HG02938 (cell line): ENCODE data around the gene ARID1B.

Source experiments
- ATAC-seq: cut with Tn5 transposase; IDR thresholded peaks from one replicate; pipeline ENCODE4 v1.9.1; 2021; ENCODE audit warnings: mild to moderate bottlenecking, moderate library complexity; ENCODE audit not compliant: unreplicated experiment

ARID1B gene

DNA sequence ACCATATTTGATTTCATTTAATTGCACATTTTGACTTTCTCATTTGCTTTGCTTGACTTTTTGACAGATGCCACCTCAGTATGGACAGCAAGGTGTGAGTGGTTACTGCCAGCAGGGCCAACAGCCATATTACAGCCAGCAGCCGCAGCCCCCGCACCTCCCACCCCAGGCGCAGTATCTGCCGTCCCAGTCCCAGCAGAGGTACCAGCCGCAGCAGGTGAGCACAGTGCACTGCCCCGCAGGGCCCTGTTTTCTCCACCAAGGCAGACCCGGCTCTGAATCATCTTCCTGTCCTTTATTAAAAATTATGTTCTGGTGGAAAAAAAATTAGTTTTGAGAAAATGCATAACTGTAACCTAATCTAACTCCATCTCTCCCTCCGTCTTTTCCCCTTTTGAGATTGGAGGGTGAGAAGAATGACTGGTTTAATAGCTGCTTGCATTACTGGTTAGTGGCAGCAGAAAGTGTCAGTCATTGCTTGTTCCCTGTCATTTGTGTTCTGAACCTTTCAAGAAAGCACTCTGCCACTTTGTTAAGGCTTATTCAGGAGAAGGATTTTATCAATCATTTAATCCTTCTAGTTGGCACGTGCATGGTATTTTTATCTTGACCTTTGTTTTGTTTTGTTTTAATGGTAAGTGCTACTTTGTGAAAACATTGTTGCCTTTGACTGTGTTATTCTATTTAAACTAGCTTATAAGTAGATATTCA is 124.3 kb downstream of the ARID1B start:
- ATAC-seq = no peak

DNA sequence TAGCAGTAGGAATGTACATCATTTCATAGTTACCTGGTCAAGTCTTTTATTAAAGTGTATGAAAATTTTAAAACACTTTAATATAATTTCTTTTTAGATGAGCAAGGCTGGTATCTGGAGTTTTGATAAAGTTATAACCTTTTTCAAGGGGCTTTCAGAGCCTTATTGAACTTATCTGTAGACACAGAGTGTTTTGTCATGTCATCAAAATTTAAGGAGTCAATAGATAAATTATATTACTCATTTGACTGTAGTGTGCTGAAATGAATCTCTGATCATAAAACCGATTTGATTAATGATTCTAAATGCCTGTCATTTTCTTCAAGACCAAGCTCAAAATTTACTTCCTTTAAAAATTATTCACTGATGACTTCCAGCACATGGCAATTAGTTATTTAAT is 125.6 kb downstream of the ARID1B start:
- no peak for ATAC-seq

DNA sequence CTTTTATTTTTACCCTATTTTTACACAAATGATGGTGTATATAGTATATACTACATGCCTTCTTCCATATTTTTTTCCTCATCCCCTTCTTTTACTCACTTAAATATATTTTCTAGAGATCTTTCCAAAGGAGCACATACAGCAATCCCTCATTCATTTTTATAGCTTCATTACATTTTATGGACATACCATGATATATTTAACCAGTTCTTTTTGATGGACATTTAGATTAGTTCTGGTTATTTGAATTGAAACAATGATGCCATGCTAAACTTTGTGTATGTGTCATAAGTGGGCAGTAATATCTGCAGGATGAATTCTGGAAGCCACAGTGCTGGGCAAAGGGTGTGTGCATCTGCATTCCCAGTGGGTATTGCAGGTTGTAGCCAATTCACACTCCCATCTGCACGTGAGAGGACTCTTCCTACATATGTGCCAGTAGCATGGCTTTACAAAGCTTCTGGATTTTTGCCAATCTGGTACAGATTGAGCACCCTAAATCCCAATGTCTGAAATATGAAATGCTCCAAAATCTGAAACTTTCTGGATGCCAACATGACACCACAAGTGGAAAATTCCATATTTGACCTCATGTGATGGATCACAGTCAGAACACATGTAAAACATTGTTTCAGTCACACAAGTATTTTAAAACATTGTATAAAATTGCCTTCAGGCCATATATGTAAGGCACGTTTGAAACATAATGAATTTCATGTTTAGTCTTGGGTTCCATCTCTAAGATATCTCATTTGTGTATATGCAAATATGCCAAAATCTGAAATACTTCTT is 127.2 kb downstream of the ARID1B start:
- ATAC-seq = no peak

- no peak for ATAC-seq
Observed at GRCh38 chr6:156905801-156906200, 128.6 kb downstream of the ARID1B start.

DNA sequence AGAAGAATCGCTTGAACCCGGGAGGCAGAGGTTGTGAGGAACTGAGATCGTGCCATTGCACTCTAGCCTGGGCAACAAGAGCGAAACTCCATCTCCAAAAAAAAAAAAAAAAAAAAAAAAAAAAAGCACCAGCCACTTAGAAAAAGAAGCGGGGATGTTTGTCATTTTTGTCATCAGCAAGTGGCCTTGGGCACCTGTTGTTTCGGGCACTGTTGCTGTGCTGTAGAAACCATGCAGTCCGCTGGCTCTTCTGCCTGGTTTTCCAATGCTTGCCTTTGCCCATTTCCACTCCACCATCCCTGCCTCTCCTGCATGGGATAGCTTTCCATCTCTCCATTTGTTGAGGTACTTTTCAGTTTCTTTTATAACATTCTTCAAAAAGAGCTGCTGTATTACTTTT is 129.3 kb downstream of the ARID1B start:
- ATAC-seq = no peak

DNA sequence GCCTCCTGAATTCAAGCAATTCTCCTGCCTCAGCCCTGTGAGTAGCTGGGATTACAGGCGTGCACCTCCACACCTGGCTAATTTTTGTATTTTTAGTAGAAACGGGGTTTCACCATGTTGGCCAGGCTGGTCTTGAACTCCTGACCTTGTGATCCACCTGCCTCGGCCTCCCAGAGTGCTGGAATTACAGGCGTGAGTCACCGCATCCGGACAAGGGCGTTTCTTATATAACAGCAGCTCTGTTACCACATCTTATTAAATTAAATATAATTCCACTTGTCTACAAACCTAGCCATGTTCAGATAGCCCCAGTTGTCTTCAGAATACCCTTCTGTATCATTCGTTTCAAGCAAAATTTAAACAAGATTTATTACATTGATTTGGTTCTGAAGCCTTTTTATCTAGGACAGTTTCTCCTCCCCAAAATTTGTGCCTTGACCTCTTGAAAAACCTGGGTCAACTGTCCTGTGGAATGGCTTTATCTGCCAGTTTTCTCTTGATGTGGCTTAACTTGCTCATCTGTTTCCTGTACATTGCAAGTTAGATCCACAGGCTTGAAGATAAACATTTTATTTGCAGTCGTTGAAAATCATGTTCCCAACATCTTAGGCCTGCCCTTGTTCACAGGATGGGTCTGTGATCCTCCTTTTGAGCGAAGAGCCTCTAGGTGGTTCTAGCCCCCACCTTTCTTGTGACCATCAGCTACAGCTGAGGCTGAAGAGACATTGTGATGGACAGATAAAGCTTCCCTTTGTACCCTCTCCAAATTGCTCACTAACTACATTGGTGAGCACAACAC is 132.2 kb downstream of the ARID1B start:
- no peak for ATAC-seq

GRCh38 chr6:156910011-156910334 is 132.8 kb downstream of the ARID1B start:
- no peak for ATAC-seq

DNA sequence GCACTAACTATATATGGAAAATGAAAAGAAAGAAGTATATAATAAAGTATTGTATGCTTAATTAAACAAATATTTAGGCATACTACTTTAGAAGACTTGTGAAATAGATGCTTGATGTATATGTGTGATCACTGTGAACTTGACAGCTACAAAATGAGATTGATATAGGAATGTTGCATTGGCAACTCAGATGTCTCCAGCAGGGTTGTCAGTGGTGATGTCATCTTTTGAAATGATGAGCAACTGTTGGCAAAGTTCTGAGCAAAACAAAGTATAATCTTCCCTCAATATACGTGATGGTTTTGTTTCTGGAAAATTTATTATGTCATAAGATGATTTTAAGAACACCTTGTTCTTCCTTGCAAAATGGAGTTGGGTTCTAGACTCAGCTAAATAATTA is 133.8 kb downstream of the ARID1B start:
- ATAC-seq = no peak

DNA sequence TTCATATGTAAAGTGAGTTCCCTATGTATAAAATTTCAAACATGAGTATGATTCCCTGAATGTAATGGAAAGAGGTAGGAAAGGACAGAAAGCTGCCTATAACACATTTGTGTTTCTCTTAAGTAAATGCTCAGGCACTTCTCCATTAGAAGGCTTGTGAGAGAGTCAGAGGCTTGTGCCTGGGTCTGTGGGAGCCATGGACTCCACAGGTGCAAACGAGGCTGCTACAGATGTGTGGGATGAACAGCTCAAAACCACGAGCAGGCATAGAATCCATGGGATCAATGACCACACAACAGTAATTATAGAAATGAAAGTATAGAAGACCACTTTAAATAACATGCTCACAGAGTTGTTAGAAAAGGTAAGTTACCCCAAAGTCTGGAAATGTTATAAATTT is 134.4 kb downstream of the ARID1B start:
- ATAC-seq = no peak

DNA sequence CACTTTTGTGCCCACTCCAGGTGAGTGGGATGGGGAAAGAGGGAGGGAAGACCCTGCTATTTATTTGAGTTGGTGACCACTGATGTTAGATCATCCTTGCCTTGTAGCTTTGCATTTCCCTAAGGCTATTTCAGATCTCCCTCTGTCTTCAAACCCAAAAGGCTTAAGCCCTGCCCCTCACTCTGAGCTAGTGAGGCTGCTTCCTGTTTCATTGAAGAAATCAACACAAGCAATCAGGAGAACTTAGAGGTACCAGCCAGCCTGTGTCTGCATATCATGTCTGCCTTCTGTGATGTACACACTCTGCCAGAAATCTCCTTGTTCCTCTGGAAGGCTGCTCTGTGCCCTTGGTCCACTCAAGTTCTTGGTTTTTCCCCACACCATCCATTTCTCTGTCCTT is 135.3 kb downstream of the ARID1B start:
- no peak for ATAC-seq

DNA sequence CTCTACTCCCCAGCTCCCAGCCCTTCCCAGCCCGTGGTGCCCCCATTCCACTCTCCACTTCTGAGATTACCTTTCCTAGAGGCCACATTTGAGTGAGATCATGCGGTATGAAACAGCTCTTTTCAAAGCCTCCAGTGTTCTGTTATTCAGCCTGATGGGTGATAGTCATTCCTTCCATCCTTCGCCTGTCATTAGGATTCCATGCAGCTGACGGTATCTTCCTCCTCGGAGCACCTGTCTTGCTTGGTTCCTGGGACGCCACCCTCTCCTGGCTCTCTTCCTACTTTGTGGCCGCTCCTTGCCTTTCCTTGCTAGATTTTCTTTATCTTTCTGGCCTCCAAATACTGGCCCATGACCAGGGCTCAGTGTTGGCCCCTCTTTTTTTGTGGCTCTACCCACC is 137.0 kb downstream of the ARID1B start:
- ATAC-seq = no peak

DNA sequence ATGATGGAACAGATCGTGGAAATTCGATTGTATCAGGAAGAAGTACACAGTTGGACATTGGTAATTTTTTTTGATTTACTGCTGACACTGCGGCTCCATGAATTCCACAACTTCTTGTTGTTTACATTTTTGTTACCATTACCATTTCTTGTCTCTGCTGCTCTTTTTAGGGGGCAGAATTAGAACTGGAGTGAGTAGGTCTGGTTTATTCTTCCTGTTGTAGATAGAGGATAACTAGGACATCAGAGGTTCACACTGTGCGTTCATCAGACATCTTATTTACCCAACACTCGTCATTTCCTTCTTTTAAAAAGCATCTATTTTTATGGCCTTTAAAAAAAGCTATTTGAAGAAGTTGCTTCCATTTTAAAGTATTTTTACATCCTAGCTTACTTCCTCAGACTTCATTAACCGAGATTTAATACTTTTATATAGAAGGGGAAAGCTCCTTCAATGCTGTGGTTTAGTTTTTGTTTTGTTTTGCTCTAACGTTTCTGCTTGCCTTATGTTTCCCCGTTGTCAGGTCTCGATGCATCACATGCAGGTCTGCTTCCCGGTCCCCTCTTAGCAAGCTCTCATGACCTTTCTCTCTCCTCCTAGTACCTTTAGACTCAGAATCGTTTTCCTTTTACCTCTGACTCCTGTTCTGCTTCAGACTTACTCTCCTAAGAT is 139.1 kb downstream of the ARID1B start:
- peak; percentile 66 for ATAC-seq

GRCh38 chr6:156917213-156917612 is 140.0 kb downstream of the ARID1B start:
- peak; percentile 39 for ATAC-seq

DNA sequence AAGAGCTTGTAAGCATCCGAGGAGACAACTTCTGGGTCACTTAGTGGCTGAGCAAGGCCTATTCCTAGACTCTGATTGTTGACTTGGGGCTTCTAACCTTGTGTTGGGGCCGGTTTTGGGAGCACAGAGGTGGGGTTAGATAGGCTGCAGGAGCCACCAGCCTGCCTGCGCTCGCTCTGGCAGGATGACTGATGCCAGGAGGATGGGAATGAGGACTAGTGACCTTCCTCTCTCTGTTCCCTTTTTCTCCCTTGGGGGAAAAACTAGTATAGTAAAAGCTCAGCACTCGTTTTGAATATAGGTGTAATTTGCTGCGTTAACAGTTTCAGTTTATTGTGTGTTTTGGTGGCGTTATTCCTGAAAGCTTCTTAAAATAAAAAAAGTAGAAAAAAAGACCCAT is 141.5 kb downstream of the ARID1B start:
- ATAC-seq = no peak

DNA sequence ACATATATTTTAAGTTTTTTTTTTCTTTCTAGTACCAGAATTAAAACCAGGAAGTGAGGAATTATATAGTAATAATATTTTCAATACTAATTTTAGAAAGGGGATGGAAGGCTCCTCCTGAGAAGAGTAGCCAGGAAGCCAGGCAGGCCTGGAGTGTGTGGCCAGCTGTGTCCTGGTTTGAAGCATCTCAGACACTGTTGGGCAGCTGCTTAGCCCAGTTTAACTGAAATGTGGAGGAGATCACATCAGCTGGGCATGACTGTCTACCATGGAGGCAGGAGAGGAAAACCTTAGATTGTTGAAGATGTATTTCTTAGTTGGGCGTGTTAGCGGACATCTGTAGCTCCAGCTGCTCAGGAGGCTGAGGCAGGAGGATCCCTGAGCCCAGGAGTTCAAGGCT is 142.2 kb downstream of the ARID1B start:
- no peak for ATAC-seq

DNA sequence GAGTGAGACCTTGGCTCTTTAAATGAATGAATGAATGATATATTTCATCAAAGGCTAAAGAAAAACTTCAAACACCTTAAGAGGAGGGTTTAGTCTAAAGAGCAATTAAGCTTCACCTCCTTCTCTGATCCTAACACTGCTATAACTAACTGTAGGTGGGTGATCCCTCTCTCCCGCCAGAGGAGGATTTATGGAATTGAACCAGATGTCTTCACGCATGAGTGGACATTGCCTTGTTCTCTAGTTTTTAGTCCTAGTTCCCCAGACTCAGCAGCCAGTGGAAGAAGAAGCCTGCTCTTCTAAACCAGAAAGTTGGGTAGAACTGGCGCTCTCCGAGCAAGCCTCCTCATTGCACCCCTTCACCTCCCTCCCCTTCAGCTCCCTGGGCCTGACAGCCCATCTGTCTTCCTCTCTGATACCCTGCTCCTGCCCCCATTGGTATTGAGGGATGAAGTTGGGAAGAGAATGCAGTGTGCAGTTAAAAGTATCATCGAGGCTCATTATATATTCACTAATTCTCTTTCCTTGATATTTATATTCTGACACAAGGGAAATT is 142.7 kb downstream of the ARID1B start:
- no peak for ATAC-seq

GRCh38 chr6:156924246-156924645 is 147.1 kb downstream of the ARID1B start:
- ATAC-seq = no peak

DNA sequence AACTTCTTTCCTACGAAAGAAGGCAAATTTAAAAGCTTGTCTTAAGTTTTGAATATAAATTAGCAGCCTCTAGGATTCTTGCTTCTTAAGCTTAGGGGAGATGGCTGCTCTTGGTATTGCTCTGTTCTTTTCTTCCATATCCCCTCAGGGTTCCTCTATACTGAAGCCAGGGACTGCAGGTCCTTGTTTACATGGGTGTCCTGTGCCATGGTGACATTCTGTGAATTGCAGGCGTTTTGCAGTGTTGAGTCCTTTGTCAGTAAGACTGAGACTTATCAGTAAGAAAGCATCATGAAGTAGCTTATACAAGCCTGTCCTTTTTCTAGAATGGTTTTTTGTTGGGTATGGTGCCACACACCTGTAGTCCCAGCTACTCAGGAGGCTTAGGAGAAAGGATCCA is 147.8 kb downstream of the ARID1B start:
- no peak for ATAC-seq

- peak; percentile 86 for ATAC-seq
Observed at GRCh38 chr6:156925718-156926607, 148.8 kb downstream of the ARID1B start.

GRCh38 chr6:156928126-156928525 is 150.9 kb downstream of the ARID1B start:
- no peak for ATAC-seq
